ENCODE measurements around the gene RIN2.
"Not testable (repeated sequence)": the region's sequence is repeated elsewhere in the genome, so short reads cannot be mapped to it uniquely, and the experiment has no call there.

RIN2 gene

DNA sequence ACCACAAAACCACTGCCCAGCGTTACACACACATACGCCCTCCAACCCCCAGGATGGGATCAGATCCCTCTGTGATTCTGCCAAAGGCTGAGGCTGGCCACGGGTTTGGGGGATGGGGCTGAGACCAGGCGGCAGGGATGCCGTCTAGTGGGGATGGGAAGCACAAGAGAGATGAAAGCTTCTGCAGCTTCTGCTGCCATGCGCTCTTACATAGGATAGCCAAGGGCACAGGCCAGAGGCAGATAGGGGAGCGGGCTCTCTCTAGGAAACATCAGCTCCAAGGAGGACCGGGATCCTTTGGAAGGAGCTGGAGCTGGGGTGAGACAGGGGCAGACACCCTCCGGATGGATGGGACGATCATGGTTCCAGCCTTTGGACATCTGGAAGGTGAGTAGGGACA, 18.7 kb upstream of the RIN2 start:
- DNase-seq = no peak

DNA sequence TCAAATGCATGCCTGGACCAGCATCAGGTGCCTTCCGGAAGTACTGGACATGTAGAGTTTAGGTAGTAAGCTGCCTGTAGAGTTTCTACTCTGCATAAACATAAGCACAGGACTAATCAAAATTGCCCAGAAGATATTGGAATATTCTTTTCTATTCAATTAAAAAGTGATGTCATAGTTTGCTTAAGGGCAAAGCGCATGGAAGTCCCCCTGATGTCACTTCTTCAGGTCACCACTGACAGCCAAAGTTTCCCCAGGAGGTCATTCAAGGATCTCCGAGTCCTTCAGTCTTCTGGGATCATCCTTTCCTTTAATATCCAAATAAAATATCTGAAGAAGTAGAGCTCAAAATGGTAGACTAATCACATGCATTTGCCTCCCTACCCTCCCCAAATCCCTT, 17.5 kb upstream of the RIN2 start:
- no peak for DNase-seq

- no peak for DNase-seq
These were observed 16.1 kb upstream of the RIN2 start for GRCh38 chr20:19741924-19742323.

GRCh38 chr20:19742974-19743639, 15.0 kb upstream of the RIN2 start:
- DNase-seq = no peak

GRCh38 chr20:19743640-19743995, 14.4 kb upstream of the RIN2 start:
- DNase-seq = no peak

GRCh38 chr20:19745106-19745505, 13.0 kb upstream of the RIN2 start:
- DNase-seq = no peak

DNA sequence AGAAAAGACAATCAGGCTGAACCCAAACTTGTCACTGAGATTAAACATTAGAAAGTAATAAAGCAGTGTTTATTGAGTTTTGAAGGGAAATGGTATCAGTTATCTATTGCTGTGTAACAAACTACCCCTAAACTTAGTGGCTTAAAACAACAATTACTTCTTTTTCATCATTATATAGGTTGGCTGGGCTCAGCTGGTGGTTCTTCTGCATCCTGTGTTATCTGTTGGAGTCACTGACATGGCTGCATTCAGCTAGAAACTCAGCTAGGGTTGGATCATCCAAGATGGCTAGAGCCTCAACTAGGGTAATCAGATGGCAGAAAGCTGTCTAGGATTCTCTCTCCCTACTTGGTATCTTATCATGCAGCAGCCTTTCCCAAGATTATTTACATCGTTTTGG, 12.5 kb upstream of the RIN2 start:
- no peak for DNase-seq

DNA sequence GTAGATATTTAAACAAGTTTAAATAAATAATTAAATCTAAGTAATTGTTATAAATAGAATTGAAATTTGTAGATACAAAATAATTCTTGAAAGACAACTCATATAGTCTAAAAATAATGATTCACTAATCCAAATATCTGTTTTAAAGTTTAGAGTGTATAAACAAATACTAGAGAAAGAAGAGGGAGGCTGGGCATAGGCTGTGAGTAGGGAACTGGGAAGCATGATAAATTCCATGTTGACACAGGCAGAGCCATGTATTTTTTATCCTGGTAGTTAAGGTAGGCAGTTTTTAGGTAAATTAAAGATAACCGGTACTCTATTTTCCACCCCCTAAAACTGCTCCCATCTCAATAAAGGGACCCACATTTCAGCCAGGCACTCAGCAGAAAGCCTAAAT, 11.7 kb upstream of the RIN2 start:
- DNase-seq = no peak

DNA sequence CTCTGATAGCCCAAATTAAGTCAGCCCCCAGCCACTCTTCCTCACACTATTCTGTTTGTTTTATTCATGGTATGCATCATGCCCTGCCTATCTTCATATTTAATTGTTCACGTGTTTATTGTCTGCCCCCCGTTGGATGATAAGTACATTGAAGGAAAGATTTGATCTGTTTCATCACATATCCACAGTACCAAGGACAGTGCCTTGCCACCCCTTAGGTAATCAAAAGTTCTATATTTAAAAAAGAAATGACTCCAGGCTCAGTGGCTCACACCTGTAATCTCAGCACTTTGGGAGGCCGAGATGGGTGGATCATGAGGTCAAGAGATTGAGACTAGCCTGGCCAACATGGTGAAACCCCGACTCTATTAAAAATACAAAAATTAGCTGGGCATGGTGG, 10.2 kb upstream of the RIN2 start:
- DNase-seq = no peak

DNA sequence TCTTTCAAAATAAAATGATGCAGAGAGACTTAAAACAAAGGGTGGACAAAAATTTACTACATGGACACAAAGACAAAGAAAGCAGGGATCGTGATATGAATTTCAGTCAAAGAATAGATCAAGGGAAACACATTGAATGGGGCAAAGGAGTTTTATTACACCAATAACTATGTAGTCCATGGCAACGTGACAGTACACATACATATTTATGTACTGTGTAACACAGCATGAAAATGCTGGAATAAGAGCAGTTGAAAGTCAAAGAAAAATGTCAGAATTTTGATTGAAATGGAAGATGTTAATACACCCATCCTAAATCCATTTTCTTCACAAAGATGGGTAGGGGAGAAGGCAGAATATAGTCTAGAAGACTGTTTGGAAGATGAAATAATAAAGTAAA, 9.4 kb upstream of the RIN2 start:
- no peak for DNase-seq

DNA sequence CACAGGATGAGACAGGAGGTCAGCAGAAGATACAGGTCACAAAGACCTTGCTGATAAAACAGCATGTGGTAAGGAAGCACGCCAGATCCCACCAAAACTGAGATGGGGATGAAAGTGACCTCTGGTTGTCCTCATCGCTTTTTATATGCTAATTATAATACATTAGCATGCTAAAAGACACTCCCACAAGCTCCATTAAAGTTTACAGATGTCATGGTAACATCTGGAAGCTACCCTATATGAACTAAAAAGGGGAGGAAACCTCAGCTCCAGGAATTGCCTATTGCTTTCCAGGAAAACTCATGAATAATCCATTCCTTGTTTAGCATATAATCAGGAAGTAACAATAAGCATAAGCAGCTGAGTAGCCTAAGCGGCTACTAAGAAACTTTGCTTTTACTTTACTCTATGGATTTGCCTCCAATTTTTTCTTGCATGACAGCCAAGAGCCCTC, 8.4 kb upstream of the RIN2 start:
- no peak for DNase-seq

DNA sequence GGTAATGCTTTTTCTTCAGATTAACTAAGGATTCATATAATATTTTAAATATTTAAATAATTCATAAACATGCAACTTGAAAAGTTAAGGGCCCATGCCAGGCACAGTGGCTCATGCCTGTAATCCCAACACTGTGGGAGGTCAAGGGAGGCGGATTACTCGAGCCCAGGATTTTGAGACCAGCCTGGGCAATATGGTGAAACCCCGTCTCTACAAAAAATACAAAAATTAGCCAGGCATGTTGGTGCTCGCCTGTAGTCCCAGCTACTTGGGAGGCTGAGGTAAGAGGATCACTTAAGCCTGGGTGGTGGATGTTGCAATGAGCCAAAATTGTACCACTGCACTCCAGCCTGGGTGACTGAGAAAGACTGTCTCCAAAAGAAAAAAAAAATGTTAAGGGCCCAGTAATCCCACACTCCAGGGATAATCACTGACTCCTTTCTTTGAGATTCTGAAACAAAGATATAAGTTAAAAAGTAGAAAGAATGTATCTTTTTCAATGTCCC, 7.9 kb upstream of the RIN2 start:
- DNase-seq = no peak

GRCh38 chr20:19750907-19751636, 7.0 kb upstream of the RIN2 start:
- no peak for DNase-seq

DNA sequence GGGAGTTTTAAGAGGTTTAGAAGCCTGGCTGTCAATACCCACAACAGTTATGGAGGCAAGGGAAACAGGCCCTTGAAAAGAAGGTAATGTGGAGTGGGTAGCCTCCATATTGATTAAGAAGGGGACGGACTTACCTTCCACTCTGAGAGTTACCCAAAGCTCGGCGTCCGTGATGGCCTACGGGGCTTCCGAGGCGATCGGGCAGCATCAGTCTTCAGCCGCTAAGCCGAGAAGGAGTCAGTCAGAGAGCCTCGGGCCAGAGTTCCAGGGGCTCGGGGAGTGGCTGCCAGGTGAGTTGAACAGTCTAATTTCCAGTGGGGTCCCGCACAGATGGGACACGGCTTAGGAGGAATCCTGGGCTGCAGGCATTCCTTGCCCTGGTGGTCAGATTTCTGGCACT, 3.9 kb upstream of the RIN2 start:
- not testable (repeated sequence) for DNase-seq

DNA sequence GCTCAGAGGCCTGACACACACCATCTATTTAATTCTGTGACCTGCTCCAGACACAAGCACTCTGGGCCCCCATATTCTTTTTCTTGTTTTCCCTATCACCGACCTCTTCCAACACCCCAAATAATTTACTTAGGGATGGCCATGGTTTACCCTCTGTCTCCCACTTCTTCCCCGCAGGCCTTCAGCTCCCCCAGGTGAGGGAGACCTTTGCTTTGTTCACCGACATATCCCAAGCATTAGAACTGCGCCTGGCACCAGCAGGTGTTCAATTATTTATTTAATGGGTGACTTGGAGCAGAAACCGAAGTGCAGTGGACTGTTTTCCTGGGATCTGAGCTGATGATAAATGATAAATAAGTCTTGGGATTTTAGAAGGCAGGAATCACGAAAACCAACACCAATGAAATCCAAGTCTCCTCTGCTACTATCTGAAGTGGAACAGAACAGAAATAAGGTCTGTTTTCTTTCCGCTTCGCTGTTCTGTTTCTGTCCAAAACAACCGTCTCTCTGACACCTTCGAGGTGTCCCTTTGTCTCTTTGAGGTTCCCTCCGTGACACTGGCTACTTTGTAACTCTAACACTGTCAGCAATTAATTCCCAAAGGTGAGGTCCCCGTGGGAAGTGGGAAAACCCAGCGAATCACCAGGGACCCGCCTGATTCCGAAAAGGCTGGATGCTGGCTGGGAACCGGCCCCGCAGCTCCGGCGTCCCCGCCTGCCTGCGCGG, 1.1 kb upstream of the RIN2 start:
- peak; percentile 55 for DNase-seq

- DNase-seq = peak; percentile 89
These were observed 448 bp upstream of the RIN2 start for GRCh38 chr20:19757487-19758132.

DNA sequence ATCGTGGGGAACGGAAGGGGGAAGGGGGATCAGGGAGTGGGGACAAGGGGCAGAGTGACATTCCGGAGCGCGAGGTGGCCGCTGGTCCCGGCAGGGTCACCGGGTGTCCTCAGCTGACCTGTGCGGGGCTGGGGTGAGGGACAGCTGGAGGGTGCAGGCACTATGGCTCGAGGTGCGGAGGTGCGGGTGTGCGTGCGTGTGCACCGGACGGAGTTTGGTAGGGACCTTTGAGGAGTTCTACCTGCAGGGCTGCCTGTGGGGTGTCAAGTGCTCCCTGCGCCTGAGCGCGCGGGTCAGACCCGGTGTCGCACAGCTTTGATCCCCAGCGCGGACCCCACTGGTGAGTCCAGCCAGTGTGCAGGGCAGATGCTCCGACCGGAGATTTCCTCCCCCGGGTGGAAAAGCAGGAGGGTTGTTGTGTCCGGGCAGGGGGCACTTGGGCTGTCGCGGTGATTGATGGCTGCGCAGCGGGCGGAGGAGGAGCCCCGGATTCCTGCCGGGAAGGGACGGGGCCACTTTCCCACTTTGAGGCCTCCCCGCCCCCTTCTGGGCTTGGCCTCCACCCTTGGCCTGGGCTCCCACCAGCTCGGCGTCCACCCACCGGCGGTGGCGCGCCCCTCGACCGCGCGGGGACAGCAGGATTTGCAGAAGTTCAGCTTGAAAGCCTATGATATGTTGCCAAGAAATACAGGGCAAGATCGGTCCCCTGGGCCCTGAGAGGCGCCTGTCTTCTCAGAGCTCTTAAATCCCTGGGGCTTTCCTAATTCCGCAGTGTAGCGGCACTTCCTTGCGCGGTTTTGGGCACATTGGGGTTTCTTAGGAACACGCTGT, 658 bp downstream of the RIN2 start:
- no peak for DNase-seq

DNA sequence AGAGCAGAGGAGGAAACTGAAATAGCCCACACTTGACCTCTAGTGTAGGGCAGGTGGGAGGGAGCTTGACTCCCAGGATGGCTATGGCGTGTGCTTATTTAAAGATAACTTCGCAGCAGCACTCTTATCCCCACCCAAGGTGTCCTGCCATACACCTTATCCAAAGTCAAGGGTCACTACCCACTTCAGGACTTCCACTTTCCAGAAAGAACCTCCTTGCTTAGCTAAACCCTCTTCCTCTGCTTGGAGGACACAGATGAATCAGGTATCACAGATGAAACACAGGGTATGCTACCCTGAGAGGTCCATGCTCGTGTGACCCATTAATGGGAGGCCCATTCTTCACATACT, 2.3 kb downstream of the RIN2 start:
- no peak for DNase-seq

GRCh38 chr20:19761326-19761725, 3.3 kb downstream of the RIN2 start:
- no peak for DNase-seq

GRCh38 chr20:19761841-19762240, 3.8 kb downstream of the RIN2 start:
- peak; percentile 46 for DNase-seq

GRCh38 chr20:19764207-19764606, 6.1 kb downstream of the RIN2 start:
- no peak for DNase-seq

DNA sequence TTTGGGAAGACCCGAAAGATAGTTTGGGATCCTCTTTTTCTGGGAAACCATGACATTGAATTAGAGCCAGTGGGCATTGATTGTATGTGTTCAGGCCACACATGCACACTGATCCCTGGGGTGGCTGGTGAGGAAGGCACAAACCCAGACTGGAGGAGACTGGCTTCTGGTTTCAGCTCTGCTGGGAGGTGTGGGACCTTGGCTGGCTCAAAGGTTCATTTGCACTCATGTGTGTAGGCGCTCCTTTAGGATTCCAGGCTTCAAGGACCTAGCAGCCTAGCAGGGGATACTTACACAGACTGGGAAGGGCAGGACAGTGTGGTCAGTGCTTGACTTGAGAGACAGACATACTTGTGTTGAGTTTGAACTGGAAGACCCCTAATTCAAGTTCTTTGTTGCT, 7.2 kb downstream of the RIN2 start:
- no peak for DNase-seq

GRCh38 chr20:19765913-19766312, 7.9 kb downstream of the RIN2 start:
- DNase-seq = no peak
